Stomach (tissue), 9 donors: ENCODE results near the gene PAX5. TPM values are rescaled to one million over a fixed set of nuclear protein-coding genes. Genes with fewer than 3 reads are reported as not detected.

ENCODE experiments used
- DNase-seq, 2 donors: peaks; one replicate each; pipeline versions ENCODE4 v3.0.0 to v3.0.0-alpha.2; 2013 to 2019
- H3K27ac ChIP-seq, 5 donors: fragments of 200-600 bp in 4 of 5; sonication (generic) in 4 of 5; one replicate each; pipeline ENCODE4 v1.5.1; 2013 to 2019; ENCODE audit warnings: mild to moderate bottlenecking in 1 of 5, moderate library complexity in 1 of 5
- H3K27me3 ChIP-seq, 3 donors: fragments of 200-600 bp; sonication (generic); one replicate each; pipeline ENCODE4 v1.5.1; 2017 to 2019; ENCODE audit warnings: mixed run types in 1 of 3
- H3K36me3 ChIP-seq, 4 donors: fragments of 200-600 bp; sonication (generic); 1 replicate in 3 of 4; 2 replicates in 1 of 4; pipeline ENCODE4 v1.5.1; 2016 to 2019
- H3K4me1 ChIP-seq, 4 donors: fragments of 200-600 bp; sonication (generic); one replicate each; pipeline ENCODE4 v1.5.1; 2016 to 2019
- H3K4me3 ChIP-seq, 4 donors: fragments of 200-600 bp; sonication (generic) in 3 of 4; one replicate each; pipeline ENCODE4 v1.5.1; 2016 to 2019; ENCODE audit warnings: mild to moderate bottlenecking in 1 of 4
- H3K9me3 ChIP-seq, 4 donors: fragments of 200-600 bp; sonication (generic); one replicate each; pipeline ENCODE4 v1.5.1; 2016 to 2019
- CTCF ChIP-seq, 7 experiments: fragments of 450-650 bp in 4 of 7; fragments of 200-600 bp in 3 of 7; sonication (generic) in 3 of 7; IDR thresholded peaks; one replicate each; pipeline ENCODE4 v1.5.1; 2016 to 2019; ENCODE audit warnings: antibody characterized with exemption in 7 of 7, control low read depth in 2 of 7, mild to moderate bottlenecking in 1 of 7
- EP300 ChIP-seq: sonication (generic); formaldehyde crosslinking; IDR thresholded peaks from one replicate; pipeline ENCODE4 v1.6.1; 2017; ENCODE audit warnings: antibody characterized with exemption
- POLR2A ChIP-seq, 4 donors: fragments of 450-650 bp; IDR thresholded peaks; one replicate each; pipeline ENCODE4 v1.6.1; 2016; ENCODE audit warnings: antibody characterized with exemption in 4 of 4, control low read depth in 2 of 4, mild to moderate bottlenecking in 1 of 4, moderate library complexity in 1 of 4
- POLR2AphosphoS5 ChIP-seq, 3 donors: sonication (generic); formaldehyde crosslinking; IDR thresholded peaks; one replicate each; pipeline ENCODE4 v1.6.1; 2016; ENCODE audit warnings: antibody characterized with exemption in 3 of 3
- WGBS, 5 donors: extraction: QIAGEN DNeasy Blood & Tissue Kit in 3 of 5; methylation state at CpG; one replicate each; pipeline versions ENCODE4 v1.1.5 to v1.1.7; 2013 to 2018; 5-methylcytosine and 5-hydroxymethylcytosine counted together
- intact Hi-C: fragments of 100-400 bp; cut with DNase I; formaldehyde crosslinking; loops from one replicate; pipeline ENCODE4 v1.15.1; 2023; ENCODE audit warnings: low total_unique reads
- polyA plus RNA-seq, 3 donors: library from polyadenylated mRNA; stranded (reverse); fragments of 200-250 nt; gene quantifications; one replicate each; pipeline ENCODE4 v1.2.3, GENCODE V29; 2013
- total RNA-seq, 5 donors: library from RNA; depleted of rRNA; stranded (reverse); fragments of >200 nt; gene quantifications; one replicate each; pipeline versions ENCODE4 v1.1.0 to v1.2.3, GENCODE V29; 2014 to 2016
- donor health status: healthy with polysubstance abuse.
- donor health status: Bipolar disorder and iron deficiency.
- donor health status: healthy.

PAX5 gene
- total and polyA plus RNA-seq, 8 donors: 0.43 to 1.3 TPM; not detected in 6

GRCh38 chr9:36823934-36824333 lies 210.1 kb downstream of the PAX5 start:
- no peak for TF ChIP-seq CTCF (IDR thresholded peaks at IDR 0.05)
- TF ChIP-seq POLR2AphosphoS5 (IDR thresholded peaks at IDR 0.05): no peak
- TF ChIP-seq EP300: no peak
- no peak for TF ChIP-seq POLR2A (IDR thresholded peaks at IDR 0.05)

DNA sequence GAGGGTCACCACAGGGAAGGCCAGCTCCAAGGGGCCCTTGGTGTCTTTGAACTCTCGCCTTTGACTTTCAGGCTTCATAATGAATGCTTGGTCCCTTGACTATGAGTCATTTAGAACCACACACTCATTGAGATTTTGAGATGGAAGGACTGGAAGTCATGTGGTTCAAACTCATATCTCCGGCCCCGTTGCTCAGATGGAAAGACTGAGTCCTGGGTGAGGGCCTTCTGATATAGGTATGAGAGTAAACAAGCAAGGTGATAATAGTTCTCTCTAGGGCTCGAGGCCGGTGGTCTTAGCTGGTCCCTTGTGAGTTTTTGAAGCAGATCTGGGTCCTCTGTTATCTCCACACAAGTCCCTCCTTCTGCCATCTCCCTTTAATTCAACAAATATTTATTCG lies 210.6 kb downstream of the PAX5 start:
- Histone ChIP-seq H3K9me3 (no peaks in the 10 kb centered on the region), H3K4me3 (no peak overlapping the region), H3K4me1 (peaks cover 5 to 11% (median 7%) of the 10 kb centered on the region in 4 donors), H3K27ac (no peak overlapping the region), H3K27me3 (peaks cover 0 to 44% (median 20%) of the 10 kb centered on the region in 3 donors), H3K36me3 (no peaks in the 10 kb centered on the region)
- DNase-seq: no peak
- 77 to 84% (median 81%) methylated on average over 6 of the region's 6 CpGs for WGBS, 5 donors
- intact Hi-C loops: no loop called here
- TF ChIP-seq EP300: no peak
- TF ChIP-seq POLR2AphosphoS5 (IDR thresholded peaks at IDR 0.05): no peak
- TF ChIP-seq CTCF (IDR thresholded peaks at IDR 0.05): no peak
- no peak for TF ChIP-seq POLR2A (IDR thresholded peaks at IDR 0.05)

More at GRCh38 chr9:36823934-36824333, 210.1 kb downstream of the PAX5 start:
- no peak for DNase-seq
- Histone ChIP-seq H3K9me3 (no peaks in the 10 kb centered on the region), H3K36me3 (no peaks in the 10 kb centered on the region), H3K4me3 (no peak overlapping the region), H3K27me3 (peaks cover 0 to 40% (median 16%) of the 10 kb centered on the region in 3 donors), H3K27ac (no peak overlapping the region), H3K4me1 (peaks cover under 1 to 6% (median 4%) of the 10 kb centered on the region in 4 donors)
- WGBS, 5 donors: 68 to 81% (median 75%) methylated on average over 5 of the region's 5 CpGs
- intact Hi-C loops: no loop called here

DNA sequence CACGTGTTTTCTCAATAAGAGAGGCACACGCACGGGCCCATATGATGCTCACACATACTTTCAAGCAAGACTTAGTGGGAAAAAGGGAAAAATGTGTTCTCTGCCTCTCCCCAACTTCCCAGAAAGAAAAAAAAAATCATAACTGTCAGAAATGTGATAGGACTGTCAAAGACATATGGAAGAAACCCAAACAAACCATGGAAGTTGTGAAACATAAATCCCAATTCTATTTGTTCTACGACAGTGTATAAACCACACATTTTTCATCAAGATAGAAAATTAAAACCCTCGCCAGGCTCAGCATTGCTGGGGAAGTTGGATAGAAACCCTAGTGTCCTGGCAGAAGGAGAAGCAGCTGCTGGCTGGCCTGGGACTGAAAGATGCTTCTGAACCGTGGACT lies 211.9 kb downstream of the PAX5 start:
- DNase-seq: no peak
- Histone ChIP-seq H3K4me3 (no peak overlapping the region), H3K27me3 (peaks cover 0 to 53% (median 32%) of the 10 kb centered on the region in 3 donors), H3K27ac (no peak overlapping the region), H3K36me3 (no peaks in the 10 kb centered on the region), H3K4me1 (peaks cover 8 to 18% (median 12%) of the 10 kb centered on the region in 4 donors), H3K9me3 (no peaks in the 10 kb centered on the region)
- 64 to 74% (median 67%) methylated on average over 6 of the region's 6 CpGs for WGBS, 5 donors
- TF ChIP-seq CTCF (IDR thresholded peaks at IDR 0.05) (no peak), POLR2A (IDR thresholded peaks at IDR 0.05) (no peak), POLR2AphosphoS5 (IDR thresholded peaks at IDR 0.05) (no peak), EP300 (no peak)
- intact Hi-C loops: no loop called here

- H3K36me3 ChIP-seq: no peaks in the 10 kb centered on the region
- WGBS, 5 donors: 71 to 84% (median 79%) methylated on average over 21 of the region's 21 CpGs
- no peak for TF ChIP-seq POLR2AphosphoS5 (IDR thresholded peaks at IDR 0.05)
- no peak for TF ChIP-seq POLR2A (IDR thresholded peaks at IDR 0.05)
- no peak for TF ChIP-seq EP300
- no peak for TF ChIP-seq CTCF (IDR thresholded peaks at IDR 0.05)
- intact Hi-C loops: no loop called here
- no peak overlapping the region for H3K4me3 ChIP-seq
- DNase-seq: no peak
- H3K4me1 ChIP-seq: peaks cover 8 to 18% (median 12%) of the 10 kb centered on the region in 4 donors
- H3K27me3 ChIP-seq: peaks cover 0 to 60% (median 32%) of the 10 kb centered on the region in 3 donors
- no peaks in the 10 kb centered on the region for H3K9me3 ChIP-seq
- no peak overlapping the region for H3K27ac ChIP-seq
Observed at GRCh38 chr9:36820392-36820861, 213.6 kb downstream of the PAX5 start.
